Caco-2 (cell line): ENCODE measurements around the gene CDH3. TPM values are rescaled to one million over a fixed set of nuclear protein-coding genes. Genes with fewer than 3 reads are reported as not detected.

Source experiments
- BruUV-seq: library from RNA; stranded (reverse); fragments of 400-500 nt; replicated peaks from 2 replicates; lab custom pipeline; 2021; lab: Mats Ljungman, UMichigan
- CTCF ChIA-PET: fragments of 300-600 bp; sonication (Branson Sonifier 250); formaldehyde crosslinking; loops from one replicate; lab custom pipeline; 2022; ENCODE audit warnings: antibody characterized with exemption; lab: Charles Lee
- POLR2A ChIA-PET: fragments of 300-600 bp; sonication (Branson Sonifier 250); formaldehyde crosslinking; loops from one replicate; lab custom pipeline; 2022; ENCODE audit warnings: antibody characterized with exemption; lab: Charles Lee
- DNase-seq, 2 experiments: peaks; one replicate each; pipeline versions ENCODE4 v3.0.0 to v3.0.0-alpha.2; 2020 to 2022
- H3K27me3 ChIP-seq: replicated peaks from 2 replicates; pipeline ENCODE4 v1.6.0; 2011; ENCODE audit warnings: low read length; ENCODE audit not compliant: control insufficient read depth, insufficient read depth
- H3K36me3 ChIP-seq: 2 replicates; pipeline ENCODE4 v1.5.1; 2011; ENCODE audit warnings: low read length; ENCODE audit not compliant: control insufficient read depth, insufficient read depth
- H3K4me1 ChIP-seq: fragments of 250-450 bp; sonication (Bioruptor Pico); 2 replicates; pipeline ENCODE4 v1.5.1; 2020; ENCODE audit warnings: mild to moderate bottlenecking
- H3K4me3 ChIP-seq: 2 replicates; pipeline ENCODE4 v1.5.1; 2011; ENCODE audit warnings: low read depth, mild to moderate bottlenecking, control low read depth, low read length
- H3K9me3 ChIP-seq: fragments of 250-450 bp; sonication (Bioruptor Pico); 2 replicates; pipeline ENCODE4 v1.5.1; 2020; ENCODE audit warnings: mild to moderate bottlenecking, moderate library complexity
- H3K27ac Mint-ChIP-seq: one replicate; pipeline ENCODE4 v1.8.0; 2022; ENCODE audit warnings: mixed read lengths; ENCODE audit not compliant: unreplicated experiment
- H3K27me3 Mint-ChIP-seq: one replicate; pipeline ENCODE4 v1.8.0; 2022; ENCODE audit warnings: mixed read lengths; ENCODE audit not compliant: insufficient read depth, unreplicated experiment
- H3K36me3 Mint-ChIP-seq: one replicate; pipeline ENCODE4 v1.8.0; 2022; ENCODE audit warnings: mild to moderate bottlenecking, mixed read lengths; ENCODE audit not compliant: insufficient read depth, unreplicated experiment
- H3K4me1 Mint-ChIP-seq: one replicate; pipeline ENCODE4 v1.8.0; 2022; ENCODE audit warnings: low read depth, mixed read lengths; ENCODE audit not compliant: unreplicated experiment
- H3K4me3 Mint-ChIP-seq: one replicate; pipeline ENCODE4 v1.8.0; 2022; ENCODE audit warnings: mild to moderate bottlenecking, moderate library complexity, mixed read lengths; ENCODE audit not compliant: unreplicated experiment
- H3K9me3 Mint-ChIP-seq: one replicate; pipeline ENCODE4 v1.8.0; 2022; ENCODE audit warnings: mixed read lengths; ENCODE audit not compliant: unreplicated experiment
- CTCF ChIP-seq, 2 experiments: fragments of 200-600 bp in 1 of 2; IDR thresholded peaks; 1 replicate in 1 of 2; 2 replicates in 1 of 2; pipeline versions ENCODE4 v1.5.1 to v1.8.0; 2011 to 2022; ENCODE audit warnings: antibody characterized with exemption in 1 of 2, control low read depth in 1 of 2, inconsistent platforms in 1 of 2, low read depth in 1 of 2, low read length in 1 of 2, mild to moderate bottlenecking in 1 of 2, moderate library complexity in 1 of 2; ENCODE audit not compliant: insufficient read depth in 1 of 2, severe bottlenecking in 1 of 2, unreplicated experiment in 1 of 2
- intact Hi-C: fragments of 100-400 bp; cut with micrococcal nuclease; formaldehyde crosslinking; loops from one replicate; pipeline ENCODE4 v1.10.0; 2022; ENCODE audit not compliant: unreplicated experiment
- total RNA-seq: library from RNA; stranded (reverse); gene quantifications from 2 replicates; pipeline ENCODE4 v1.2.3, GENCODE V29; 2022

Gene CDH3
- total RNA-seq, 1 experiment from 2014 or later: 144 TPM

- no peak for TF ChIP-seq CTCF (IDR thresholded peaks at IDR 0.05; ENCODE audit: insufficient read depth in 1 of 2, low read depth in 1 of 2, low read length in 1 of 2, severe bottlenecking in 1 of 2, unreplicated experiment in 1 of 2)
- BruUV-seq: no TSS peak
- intact Hi-C loops: no loop called here
- ChIA-PET CTCF (no interaction called here), POLR2A (no interaction called here)
- Mint-ChIP-seq H3K9me3 (no peaks in the 10 kb centered on the region), H3K36me3 (peaks cover 22% of the 10 kb centered on the region), H3K4me1 (peaks cover 7% of the 10 kb centered on the region), H3K27ac (no peak overlapping the region), H3K4me3 (no peak overlapping the region), H3K27me3 (no peaks in the 10 kb centered on the region)
- Histone ChIP-seq H3K36me3 (no peaks in the 10 kb centered on the region), H3K27me3 (no peaks in the 10 kb centered on the region), H3K4me1 (no peaks in the 10 kb centered on the region), H3K4me3 (no peak overlapping the region), H3K9me3 (no peaks in the 10 kb centered on the region)
- no peak for DNase-seq
Measured at GRCh38 chr16:68658974-68659360, 13.9 kb downstream of the CDH3 start.

DNA sequence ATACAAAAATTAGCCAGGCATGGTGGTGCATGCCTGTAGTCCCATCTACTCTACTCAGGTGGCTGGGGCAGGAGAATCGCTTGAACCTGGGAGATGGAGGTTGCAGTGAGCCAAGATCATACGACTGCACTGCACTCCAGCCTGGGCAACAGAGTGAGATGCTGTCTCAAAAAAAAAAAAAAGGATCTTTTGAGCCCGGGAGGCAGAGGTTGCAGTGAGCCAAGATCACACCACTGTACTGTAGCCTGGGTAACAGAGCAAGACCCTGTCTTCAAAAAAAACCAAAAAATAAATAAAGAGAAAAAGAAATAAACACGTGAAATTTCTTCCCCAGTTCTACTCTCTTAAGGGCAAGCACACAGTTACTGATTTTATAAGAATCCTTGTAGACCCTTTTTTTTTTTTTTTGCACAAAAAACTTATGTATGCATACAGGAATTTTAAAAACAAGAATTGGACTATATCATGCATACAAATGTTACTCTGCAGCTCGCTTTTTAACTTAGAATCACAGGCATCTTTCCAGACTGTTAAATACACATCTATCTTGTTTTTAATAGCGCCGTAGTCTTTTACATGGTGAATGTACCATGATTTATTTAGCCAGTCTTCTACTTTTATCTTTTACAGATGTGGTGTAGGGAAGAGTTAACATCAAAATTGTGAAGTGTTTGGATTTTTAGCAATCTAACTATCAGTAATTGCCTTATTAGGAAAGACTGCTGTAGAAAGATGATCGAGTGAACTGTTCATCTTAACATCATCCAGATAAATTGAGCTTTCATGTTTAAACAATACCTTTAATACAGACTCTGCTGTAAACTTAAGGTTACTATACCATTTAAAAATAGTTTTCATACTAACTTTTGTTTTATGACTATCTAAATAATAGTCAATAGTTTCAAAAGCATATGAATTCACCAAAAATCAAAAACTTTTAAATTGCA lies 14.6 kb downstream of the CDH3 start:
- Mint-ChIP-seq H3K27me3 (no peaks in the 10 kb centered on the region), H3K4me3 (no peak overlapping the region), H3K36me3 (peaks cover 29% of the 10 kb centered on the region), H3K9me3 (no peaks in the 10 kb centered on the region), H3K4me1 (peaks cover 7% of the 10 kb centered on the region), H3K27ac (no peak overlapping the region)
- ChIA-PET CTCF (no interaction called here), POLR2A (no interaction called here)
- no peaks in the 10 kb centered on the region for H3K27me3 ChIP-seq
- H3K4me3 ChIP-seq: no peak overlapping the region
- intact Hi-C loops: no loop called here
- BruUV-seq: no TSS peak
- TF ChIP-seq CTCF (IDR thresholded peaks at IDR 0.05; ENCODE audit: insufficient read depth in 1 of 2, low read depth in 1 of 2, low read length in 1 of 2, severe bottlenecking in 1 of 2, unreplicated experiment in 1 of 2): no peak
- H3K4me1 ChIP-seq: no peaks in the 10 kb centered on the region
- DNase-seq: no peak
- no peaks in the 10 kb centered on the region for H3K9me3 ChIP-seq
- no peaks in the 10 kb centered on the region for H3K36me3 ChIP-seq

GRCh38 chr16:68660359-68660795 lies 15.3 kb downstream of the CDH3 start:
- TF ChIP-seq CTCF (IDR thresholded peaks at IDR 0.05; ENCODE audit: insufficient read depth in 1 of 2, low read depth in 1 of 2, low read length in 1 of 2, severe bottlenecking in 1 of 2, unreplicated experiment in 1 of 2): no peak
- H3K4me1 Mint-ChIP-seq: peaks cover 7% of the 10 kb centered on the region
- no peak overlapping the region for H3K4me3 Mint-ChIP-seq
- ChIA-PET POLR2A (no interaction called here), CTCF (no interaction called here)
- Histone ChIP-seq H3K27me3 (no peaks in the 10 kb centered on the region), H3K9me3 (no peaks in the 10 kb centered on the region), H3K36me3 (no peaks in the 10 kb centered on the region), H3K4me1 (no peaks in the 10 kb centered on the region), H3K4me3 (no peak overlapping the region)
- no peak overlapping the region for H3K27ac Mint-ChIP-seq
- BruUV-seq: no TSS peak
- H3K9me3 Mint-ChIP-seq: no peaks in the 10 kb centered on the region
- DNase-seq: no peak
- intact Hi-C loops: no loop called here
- peaks cover 29% of the 10 kb centered on the region for H3K36me3 Mint-ChIP-seq
- H3K27me3 Mint-ChIP-seq: no peaks in the 10 kb centered on the region
